Measurements from ENCODE around the gene EIF1. TPM values are rescaled to one million over a fixed set of nuclear protein-coding genes. Genes with fewer than 3 reads are reported as not detected.

The EIF1 gene
- total RNA-seq, 2 donors from 2014 or later = 2,426 to 2,697 TPM

- no peaks in the 10 kb centered on the region for H3K9me3 ChIP-seq (ENCODE audit: control insufficient read depth, low read length, poor library complexity, severe bottlenecking)
- Mint-ChIP-seq H3K36me3 (ENCODE audit: low read depth) (peaks cover 2% of the 10 kb centered on the region), H3K27ac (no peak overlapping the region), H3K27me3 (peaks cover 6% of the 10 kb centered on the region), H3K4me3 (no peak overlapping the region), H3K4me1 (peaks cover 13% of the 10 kb centered on the region)
- DNase-seq (no peak), ATAC-seq (no peak)
Measured at GRCh38 chr17:41651625-41652460, 36.8 kb upstream of the EIF1 start.

DNA sequence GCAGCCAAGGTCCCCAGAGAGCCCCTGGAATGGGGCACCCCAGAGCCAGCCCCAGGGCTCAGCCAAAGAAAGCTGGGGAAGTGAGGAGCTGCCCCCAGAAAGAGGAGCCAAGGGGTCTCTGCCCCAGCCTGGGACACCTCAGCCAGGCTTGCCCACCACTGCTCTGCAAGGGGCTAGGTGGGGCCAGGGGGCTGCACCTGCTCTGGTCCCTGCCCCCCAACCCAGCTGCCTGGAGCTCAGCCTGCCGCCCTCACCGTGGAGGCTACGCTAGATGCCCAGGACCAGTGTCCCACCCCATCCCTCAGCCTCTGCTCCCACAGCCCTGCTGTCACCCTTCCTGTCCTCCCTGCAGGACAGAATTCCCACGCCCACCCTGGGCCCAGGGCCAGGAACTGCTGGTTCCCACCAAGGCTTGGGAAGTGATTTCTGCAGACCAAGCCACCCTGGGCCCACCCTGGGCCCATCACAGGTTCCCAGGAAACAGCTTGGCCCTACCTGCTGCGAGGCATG, 36.2 kb upstream of the EIF1 start:
- H3K27ac Mint-ChIP-seq = no peak overlapping the region
- H3K4me3 Mint-ChIP-seq = no peak overlapping the region
- peaks cover 13% of the 10 kb centered on the region for H3K4me1 Mint-ChIP-seq
- ATAC-seq (no peak), DNase-seq (no peak)
- H3K27me3 Mint-ChIP-seq = peaks cover 8% of the 10 kb centered on the region
- H3K9me3 ChIP-seq (ENCODE audit: control insufficient read depth, low read length, poor library complexity, severe bottlenecking) = no peaks in the 10 kb centered on the region
- H3K36me3 Mint-ChIP-seq (ENCODE audit: low read depth) = peaks cover 2% of the 10 kb centered on the region

GRCh38 chr17:41653421-41653820, 35.3 kb upstream of the EIF1 start:
- Mint-ChIP-seq H3K4me3 (no peak overlapping the region), H3K27ac (no peak overlapping the region), H3K4me1 (peaks cover 8% of the 10 kb centered on the region), H3K36me3 (ENCODE audit: low read depth) (peaks cover 2% of the 10 kb centered on the region), H3K27me3 (peaks cover 10% of the 10 kb centered on the region)
- DNase-seq (no peak), ATAC-seq (no peak)
- H3K9me3 ChIP-seq (ENCODE audit: control insufficient read depth, low read length, poor library complexity, severe bottlenecking) = no peaks in the 10 kb centered on the region

DNA sequence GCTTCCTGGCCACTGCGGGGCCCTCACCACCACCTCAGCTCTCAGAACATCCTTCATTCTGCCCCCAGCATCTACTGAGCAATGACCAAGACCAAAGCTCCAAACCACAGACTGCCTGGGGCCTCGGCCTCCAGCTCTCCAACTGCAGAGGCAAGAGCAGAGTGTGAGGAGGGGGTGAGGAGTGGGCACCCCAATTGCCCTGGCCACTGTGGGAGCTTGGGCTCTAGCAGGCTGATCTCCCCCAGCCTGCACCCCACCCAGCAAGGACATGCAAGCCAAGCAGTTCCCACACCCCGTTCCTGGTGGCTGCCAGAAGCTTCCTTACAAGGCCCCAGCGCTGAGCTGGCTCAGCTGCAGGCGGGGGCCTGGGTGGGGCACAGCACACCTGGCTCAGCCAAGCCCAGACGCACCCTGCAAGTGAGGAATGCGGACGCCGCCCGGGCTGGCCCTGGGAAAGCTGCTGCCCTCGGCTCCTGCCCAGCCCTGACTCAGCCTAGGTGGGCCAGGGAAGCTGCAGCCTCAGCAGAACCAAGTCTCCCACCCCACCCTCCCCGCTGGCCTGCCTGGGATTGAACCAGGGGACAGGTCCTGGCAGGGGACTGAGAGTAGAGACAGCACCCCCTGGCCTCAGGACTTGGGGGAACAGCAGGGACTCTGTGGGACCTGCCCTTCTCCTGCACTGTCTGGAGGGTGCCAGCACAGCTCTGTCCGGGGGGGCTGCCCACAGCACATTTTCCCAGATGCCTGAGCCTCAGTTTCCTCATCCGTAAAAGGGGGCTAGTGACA, 34.6 kb upstream of the EIF1 start:
- Mint-ChIP-seq H3K4me1 (peaks cover 3% of the 10 kb centered on the region), H3K27me3 (peaks cover 10% of the 10 kb centered on the region), H3K36me3 (ENCODE audit: low read depth) (peaks cover 2% of the 10 kb centered on the region), H3K4me3 (no peak overlapping the region), H3K27ac (no peak overlapping the region)
- ATAC-seq = no peak
- no peak for DNase-seq
- no peaks in the 10 kb centered on the region for H3K9me3 ChIP-seq (ENCODE audit: control insufficient read depth, low read length, poor library complexity, severe bottlenecking)

DNA sequence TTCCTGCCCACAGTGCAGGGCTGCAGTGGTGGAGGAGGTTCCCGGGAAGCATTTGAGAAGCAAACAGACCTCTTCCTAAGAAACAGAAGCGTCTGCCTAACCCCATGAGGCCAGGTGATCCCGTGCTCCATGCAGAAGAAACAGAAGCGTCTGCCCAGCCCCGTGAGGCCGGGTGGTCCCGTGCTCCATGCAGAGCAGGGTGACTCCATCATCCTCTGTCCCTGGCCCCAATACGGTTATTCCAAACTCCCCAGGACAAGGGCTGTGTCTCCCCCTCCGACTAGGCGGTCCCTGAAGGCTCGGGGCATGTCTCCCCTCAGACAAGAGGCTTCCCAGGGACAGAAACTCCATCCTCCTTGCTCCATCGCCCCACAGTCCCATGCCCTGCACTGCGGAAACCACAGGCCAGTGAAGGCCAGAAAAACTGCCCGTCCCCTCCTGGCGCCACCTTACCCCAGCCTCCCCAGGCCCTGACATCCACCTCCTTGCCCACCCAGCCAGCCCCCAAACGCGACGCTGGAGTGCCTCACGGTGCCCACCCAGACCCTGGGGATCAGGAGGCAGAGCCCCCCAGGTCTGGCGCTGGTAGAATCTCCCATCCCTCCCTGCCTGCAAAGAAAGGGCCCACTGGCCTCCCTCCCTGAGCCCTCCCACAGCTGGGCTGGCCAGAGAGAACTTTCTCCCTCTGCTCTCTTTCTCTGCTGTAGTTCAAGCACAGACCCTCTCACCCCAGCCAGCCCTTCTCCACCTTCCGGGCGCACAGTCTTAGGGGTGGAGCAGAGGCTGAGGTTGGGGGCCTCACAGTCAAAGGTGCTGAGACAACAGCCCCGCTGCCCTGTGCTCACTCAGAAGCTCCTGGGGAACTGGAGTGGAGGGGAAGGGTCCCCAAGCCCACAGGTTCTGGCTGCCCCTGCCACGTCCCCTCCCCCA, 33.7 kb upstream of the EIF1 start:
- H3K4me1 Mint-ChIP-seq = peaks cover 3% of the 10 kb centered on the region
- DNase-seq (no peak), ATAC-seq (no peak)
- peaks cover 2% of the 10 kb centered on the region for H3K36me3 Mint-ChIP-seq (ENCODE audit: low read depth)
- no peak overlapping the region for H3K27ac Mint-ChIP-seq
- no peaks in the 10 kb centered on the region for H3K9me3 ChIP-seq (ENCODE audit: control insufficient read depth, low read length, poor library complexity, severe bottlenecking)
- no peak overlapping the region for H3K4me3 Mint-ChIP-seq
- H3K27me3 Mint-ChIP-seq = peaks cover 10% of the 10 kb centered on the region

DNA sequence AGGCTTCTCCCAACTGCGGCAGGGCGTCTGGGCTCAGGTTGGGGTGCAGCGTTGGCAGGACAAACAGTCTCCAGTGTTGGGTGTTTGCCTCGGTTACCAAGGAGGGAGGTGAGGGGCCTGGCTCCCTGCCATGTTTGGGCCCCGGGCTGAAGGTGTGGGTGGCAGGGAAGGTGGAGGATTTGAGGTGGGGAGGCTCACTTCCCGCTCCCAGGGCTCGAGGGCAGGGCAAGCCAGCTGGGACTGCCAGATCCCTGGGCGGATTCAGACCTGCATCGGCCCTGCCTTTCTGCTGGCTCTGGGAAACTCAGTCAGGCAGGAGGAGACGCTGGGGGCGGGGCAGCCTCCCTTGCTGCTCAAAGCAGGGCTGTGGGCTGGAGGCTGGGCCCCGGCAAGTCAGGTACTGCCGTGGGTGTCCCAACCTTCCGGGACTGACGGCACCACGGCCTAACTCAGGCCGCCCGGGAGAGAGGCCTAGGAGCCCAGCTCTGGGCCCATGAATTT, 33.0 kb upstream of the EIF1 start:
- no peak for DNase-seq

DNA sequence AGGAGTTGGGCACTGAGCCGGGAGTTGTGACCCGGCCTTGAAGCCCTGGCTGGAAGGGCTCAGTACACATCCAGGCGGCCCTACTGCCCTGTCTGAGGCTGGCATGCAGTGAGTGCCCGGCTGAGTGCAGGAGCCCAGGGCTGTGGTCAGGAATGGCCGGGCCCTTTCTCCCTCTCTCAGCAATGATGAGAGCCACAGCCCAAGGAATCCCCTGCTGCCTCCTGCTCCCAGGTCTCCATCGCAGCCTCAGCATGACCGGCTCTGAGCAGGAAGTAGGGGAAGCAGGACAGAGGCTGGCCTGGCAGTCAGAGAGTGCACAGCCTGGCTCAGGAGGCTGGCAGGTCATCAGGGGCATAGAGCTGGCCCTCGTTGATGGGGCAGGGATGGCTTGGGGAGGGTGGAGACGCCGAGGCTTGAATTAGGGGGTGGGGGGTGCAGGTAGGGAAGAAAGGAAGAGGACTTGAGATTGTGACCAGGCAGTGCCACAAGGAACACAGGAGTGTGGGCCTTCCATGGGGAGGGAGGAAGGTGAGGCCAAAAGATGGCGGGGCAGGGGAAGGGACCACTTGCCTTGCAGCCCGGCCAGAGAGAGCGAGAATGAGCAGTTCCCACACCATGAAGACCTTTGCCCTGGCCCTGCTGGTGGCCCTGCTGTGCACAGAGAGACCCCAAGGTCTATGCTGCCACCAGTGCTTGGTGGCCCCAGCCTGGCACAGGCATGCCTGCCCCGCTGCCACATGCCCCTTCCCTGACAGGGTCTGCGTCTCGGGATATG, 32.2 kb upstream of the EIF1 start:
- DNase-seq = no peak
- Mint-ChIP-seq H3K4me1 (peaks cover 3% of the 10 kb centered on the region), H3K36me3 (ENCODE audit: low read depth) (peaks cover 2% of the 10 kb centered on the region), H3K4me3 (no peak overlapping the region), H3K27ac (no peak overlapping the region), H3K27me3 (peaks cover 10% of the 10 kb centered on the region)
- no peak for ATAC-seq
- H3K9me3 ChIP-seq (ENCODE audit: control insufficient read depth, low read length, poor library complexity, severe bottlenecking) = no peaks in the 10 kb centered on the region

More for the DNA sequence above, 33.0 kb upstream of the EIF1 start:
- Mint-ChIP-seq H3K27ac (no peak overlapping the region), H3K4me1 (peaks cover 3% of the 10 kb centered on the region), H3K36me3 (ENCODE audit: low read depth) (peaks cover 2% of the 10 kb centered on the region), H3K27me3 (peaks cover 10% of the 10 kb centered on the region), H3K4me3 (no peak overlapping the region)
- no peak for ATAC-seq
- H3K9me3 ChIP-seq (ENCODE audit: control insufficient read depth, low read length, poor library complexity, severe bottlenecking) = no peaks in the 10 kb centered on the region

DNA sequence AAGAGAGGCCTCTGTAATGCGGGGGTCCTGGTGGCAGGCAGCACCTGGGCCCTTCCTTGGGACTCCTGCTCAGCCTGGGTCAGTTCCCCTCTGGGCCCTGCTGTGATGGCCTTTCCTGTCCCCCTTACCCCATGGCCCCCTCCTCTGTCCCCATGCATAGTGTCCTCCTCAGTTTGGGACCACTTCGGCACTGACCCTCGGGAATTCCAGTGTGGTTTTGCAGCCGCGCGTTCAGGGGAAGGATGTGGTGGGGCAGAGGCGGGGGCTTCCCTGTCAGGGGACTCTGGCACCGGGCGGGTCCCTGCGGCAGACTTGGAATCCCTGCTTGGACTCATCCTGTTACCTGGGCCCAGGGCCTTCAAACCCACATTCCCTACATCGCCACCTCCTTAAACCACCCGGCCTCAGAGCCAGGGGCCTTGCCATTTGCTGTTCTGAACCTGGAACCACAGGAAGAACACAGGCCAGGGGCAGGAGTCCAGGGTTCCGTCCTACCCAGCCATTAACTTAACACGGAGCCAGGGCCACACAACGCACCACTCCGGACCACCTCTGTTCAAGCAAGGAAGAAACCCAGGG, 31.4 kb upstream of the EIF1 start:
- no peak overlapping the region for H3K4me3 Mint-ChIP-seq

DNA sequence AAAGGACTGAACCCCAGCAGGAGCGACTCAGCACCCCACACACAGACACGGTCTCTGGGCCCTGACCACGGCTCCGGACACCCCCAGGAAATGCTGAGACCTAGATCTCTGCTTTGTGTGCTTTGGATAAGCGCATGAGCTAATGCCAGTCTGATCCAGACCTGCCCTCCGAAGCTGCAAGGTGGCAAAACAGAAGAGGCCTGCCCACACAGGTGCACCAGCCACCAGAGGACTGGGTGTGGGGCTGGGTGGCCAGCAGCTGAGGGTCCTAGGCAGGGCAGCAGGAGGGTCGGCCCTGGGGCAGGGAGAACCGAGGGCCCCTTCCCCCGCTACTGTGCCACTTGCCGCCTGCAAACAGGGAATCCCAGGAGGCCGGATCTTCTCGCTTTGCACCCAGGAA, 30.7 kb upstream of the EIF1 start:
- no peaks in the 10 kb centered on the region for H3K4me1 Mint-ChIP-seq
- DNase-seq (no peak), ATAC-seq (no peak)
- H3K36me3 Mint-ChIP-seq (ENCODE audit: low read depth) = no peaks in the 10 kb centered on the region
- H3K27ac Mint-ChIP-seq = no peak overlapping the region
- no peak overlapping the region for H3K4me3 Mint-ChIP-seq
- peaks cover 10% of the 10 kb centered on the region for H3K27me3 Mint-ChIP-seq
- no peaks in the 10 kb centered on the region for H3K9me3 ChIP-seq (ENCODE audit: control insufficient read depth, low read length, poor library complexity, severe bottlenecking)

More for the DNA sequence above, 31.4 kb upstream of the EIF1 start:
- no peak for ATAC-seq
- H3K27me3 Mint-ChIP-seq = peaks cover 10% of the 10 kb centered on the region
- no peak for DNase-seq
- no peaks in the 10 kb centered on the region for H3K36me3 Mint-ChIP-seq (ENCODE audit: low read depth)
- no peaks in the 10 kb centered on the region for H3K4me1 Mint-ChIP-seq
- no peak overlapping the region for H3K27ac Mint-ChIP-seq
- H3K9me3 ChIP-seq (ENCODE audit: control insufficient read depth, low read length, poor library complexity, severe bottlenecking) = no peaks in the 10 kb centered on the region

DNA sequence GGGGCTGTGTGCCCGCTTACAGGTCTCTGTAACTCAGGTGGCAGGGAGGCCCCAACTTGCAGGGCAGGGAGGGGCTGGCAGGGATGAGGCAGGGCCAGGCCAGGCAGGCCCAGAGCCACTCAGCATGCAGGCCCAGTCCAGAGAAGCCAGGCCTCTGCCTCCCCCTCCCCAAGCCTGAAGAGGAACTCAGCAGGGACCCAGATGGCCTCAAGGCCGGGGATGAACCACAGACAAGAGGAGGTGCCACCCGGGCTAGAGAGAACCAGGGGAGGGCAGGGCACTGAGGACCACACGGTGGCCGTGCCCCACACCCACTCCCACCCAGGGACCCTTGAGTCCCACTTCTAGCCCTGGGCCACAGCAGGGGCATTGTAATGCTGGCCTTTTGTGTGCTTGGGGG, 29.8 kb upstream of the EIF1 start:
- no peaks in the 10 kb centered on the region for H3K36me3 Mint-ChIP-seq (ENCODE audit: low read depth)
- H3K4me1 Mint-ChIP-seq = no peaks in the 10 kb centered on the region
- peaks cover 10% of the 10 kb centered on the region for H3K27me3 Mint-ChIP-seq
- DNase-seq = no peak
- H3K4me3 Mint-ChIP-seq = no peak overlapping the region
- H3K27ac Mint-ChIP-seq = peak overlapping the region; percentile 14
- no peaks in the 10 kb centered on the region for H3K9me3 ChIP-seq (ENCODE audit: control insufficient read depth, low read length, poor library complexity, severe bottlenecking)
- no peak for ATAC-seq

- no peak for ATAC-seq
- Mint-ChIP-seq H3K4me3 (no peak overlapping the region), H3K4me1 (no peaks in the 10 kb centered on the region), H3K27ac (peak overlapping the region; percentile 14), H3K27me3 (peaks cover 10% of the 10 kb centered on the region), H3K36me3 (ENCODE audit: low read depth) (no peaks in the 10 kb centered on the region)
- no peak for DNase-seq
- H3K9me3 ChIP-seq (ENCODE audit: control insufficient read depth, low read length, poor library complexity, severe bottlenecking) = no peaks in the 10 kb centered on the region
Measured at GRCh38 chr17:41659427-41660212, 29.1 kb upstream of the EIF1 start.
